GM18499 (cell line): ENCODE data around the gene SYCE3.

Experiments
- ATAC-seq: cut with Tn5 transposase; IDR thresholded peaks from one replicate; pipeline ENCODE4 v1.9.1; 2021; ENCODE audit warnings: moderate number of reproducible peaks; ENCODE audit not compliant: insufficient read depth, unreplicated experiment

Gene SYCE3

GRCh38 chr22:50504369-50505211 is 58.1 kb downstream of the SYCE3 start:
- no peak for ATAC-seq

DNA sequence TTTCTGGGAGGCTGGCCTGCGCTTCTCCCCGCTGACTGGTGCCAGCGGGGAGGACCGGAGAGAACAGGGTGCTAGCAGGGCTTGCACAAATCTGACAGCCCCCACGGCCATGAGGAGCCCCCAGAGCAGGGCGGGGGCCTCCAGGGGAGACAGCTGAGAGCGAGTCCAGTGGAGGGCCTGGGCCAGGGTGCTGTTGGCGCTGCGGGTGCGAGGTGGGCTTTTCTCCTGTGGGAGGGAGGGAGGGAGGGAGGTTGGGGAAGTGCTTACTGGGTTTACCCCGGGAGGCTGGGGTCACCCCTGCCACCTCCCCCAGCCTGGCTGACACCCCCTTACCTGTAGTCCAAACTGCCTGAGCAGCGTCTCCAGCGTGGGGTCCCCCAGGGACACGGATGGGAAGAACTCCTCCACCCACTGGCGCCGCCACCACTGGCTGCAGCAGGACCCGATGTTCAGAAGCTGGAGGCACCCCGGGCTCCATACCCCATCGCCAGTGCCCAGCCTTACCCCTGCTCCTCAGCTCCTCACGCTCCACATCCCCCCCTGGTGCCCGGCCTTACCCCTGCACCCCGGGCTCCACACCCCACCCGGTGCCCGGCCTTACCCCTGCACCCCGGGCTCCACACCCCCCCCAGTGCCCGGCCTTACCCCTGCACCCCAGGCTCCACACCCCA is 59.1 kb downstream of the SYCE3 start:
- ATAC-seq: no peak

GRCh38 chr22:50502628-50503474 is 59.9 kb downstream of the SYCE3 start:
- ATAC-seq: no peak

DNA sequence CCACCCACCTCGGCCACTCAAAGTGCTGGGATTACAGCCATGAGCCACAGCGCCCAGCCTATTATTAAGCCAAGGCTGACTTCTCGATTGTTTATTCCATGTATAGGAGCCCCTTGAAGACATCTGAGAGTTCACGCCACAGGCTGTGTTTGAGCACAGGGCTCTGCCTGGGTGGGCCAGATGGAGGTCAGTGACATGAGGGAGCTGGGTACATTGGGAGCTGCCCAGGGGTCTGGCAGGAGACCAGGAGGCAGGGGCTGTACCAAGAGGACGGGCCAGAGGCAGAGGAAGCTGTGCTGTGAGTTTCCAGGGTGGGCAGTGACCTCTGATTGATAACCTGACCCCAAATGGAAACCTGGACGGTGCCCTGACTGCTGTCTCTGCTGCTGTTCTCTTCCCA is 60.6 kb downstream of the SYCE3 start:
- no peak for ATAC-seq
